Prostate gland (tissue), 2 donors: ENCODE measurements around the gene CCDC188. TPM values are rescaled to one million over a fixed set of nuclear protein-coding genes. Genes with fewer than 3 reads are reported as not detected.

Experiments
- DNase-seq: peaks from one replicate; pipeline ENCODE4 v3.0.0-alpha.2; 2019; ENCODE audit warnings: low spot score
- H3K27ac ChIP-seq, 2 donors: fragments of 200-600 bp; sonication (generic); 2 replicates each; pipeline ENCODE4 v1.5.1; 2017 to 2019
- H3K27me3 ChIP-seq: fragments of 200-600 bp; sonication (generic); replicated peaks from 2 replicates; pipeline ENCODE4 v1.5.1; 2019; ENCODE audit not compliant: insufficient read depth
- H3K36me3 ChIP-seq, 2 donors: fragments of 200-600 bp; sonication (generic); 1 replicate in 1 of 2; 2 replicates in 1 of 2; pipeline versions ENCODE4 v1.5.1 to v1.8.1; 2017 to 2019
- H3K4me1 ChIP-seq: fragments of 200-600 bp; sonication (generic); replicated peaks from 2 replicates; pipeline ENCODE4 v1.5.1; 2019
- H3K4me3 ChIP-seq, 2 donors: fragments of 200-600 bp; sonication (generic); 2 replicates each; pipeline ENCODE4 v1.5.1; 2017 to 2019
- H3K9me3 ChIP-seq: fragments of 200-600 bp; sonication (generic); 2 replicates; pipeline ENCODE4 v1.5.1; 2017
- POLR2A ChIP-seq: fragments of 450-650 bp; IDR thresholded peaks from one replicate; pipeline ENCODE4 v1.6.1; 2016; ENCODE audit warnings: antibody characterized with exemption, mild to moderate bottlenecking
- POLR2AphosphoS5 ChIP-seq: sonication (generic); formaldehyde crosslinking; IDR thresholded peaks from one replicate; pipeline ENCODE4 v1.6.1; 2017; ENCODE audit warnings: antibody characterized with exemption
- WGBS: methylation state at CpG from one replicate; pipeline ENCODE4 v1.1.5; 2018; 5-methylcytosine and 5-hydroxymethylcytosine counted together
- intact Hi-C: fragments of 100-400 bp; cut with DNase I; formaldehyde crosslinking; loops from one replicate; pipeline ENCODE4 v1.14.2; 2022
- total RNA-seq, 2 donors: library from RNA; depleted of rRNA; stranded (reverse); fragments of >200 nt; gene quantifications; one replicate each; pipeline ENCODE4 v1.1.0, GENCODE V29; 2016
- TF ChIP-seq, protein P1 (sequence below), 4 experiments: fragments of 200-600 bp in 2 of 4; fragments of 450-650 bp in 2 of 4; sonication (generic) in 2 of 4; IDR thresholded peaks; 1 replicate in 3 of 4; 2 replicates in 1 of 4; pipeline ENCODE4 v1.5.1; 2016 to 2019; ENCODE audit warnings: antibody characterized with exemption in 4 of 4, mild to moderate bottlenecking in 2 of 4, moderate library complexity in 2 of 4

Gene CCDC188
- total RNA-seq, 2 donors from 2014 or later: 1.2 TPM; not detected in 1

DNA sequence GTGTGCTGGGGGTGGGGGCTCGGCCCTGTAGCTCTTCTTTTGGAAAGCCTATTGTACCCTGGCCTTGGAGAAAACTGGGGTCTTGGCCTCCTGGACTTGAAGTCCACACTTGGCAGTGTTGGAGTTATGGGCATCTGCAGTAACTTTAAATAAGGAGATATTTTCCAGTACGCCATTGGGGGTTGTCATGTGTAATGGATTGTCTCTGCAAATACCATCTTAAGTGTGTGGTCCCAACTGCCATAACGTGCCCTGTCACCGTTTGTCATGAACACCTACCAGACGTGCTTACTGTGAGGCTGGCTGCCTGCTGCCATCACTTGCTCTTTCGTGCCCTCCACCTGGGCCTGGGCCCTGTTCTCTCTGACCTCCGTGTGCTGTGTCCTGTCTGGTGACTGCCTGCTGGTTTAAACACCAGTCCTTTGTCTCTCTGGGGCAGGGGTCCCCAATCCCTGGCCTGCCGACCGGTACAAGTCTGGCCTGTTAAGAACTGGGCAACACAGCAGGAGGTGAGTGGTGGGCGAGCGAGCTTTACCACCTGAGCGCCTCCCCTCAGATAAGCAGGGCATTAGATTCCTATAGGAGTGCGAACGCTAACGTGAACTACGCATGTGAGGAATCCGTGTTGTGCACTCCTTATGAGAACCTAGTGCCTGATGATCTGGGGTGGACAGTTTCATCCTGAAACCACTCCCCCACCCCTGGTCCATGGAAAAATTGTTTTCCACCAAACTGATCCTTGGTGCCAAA, 22.8 kb downstream of the CCDC188 start:
- TF ChIP-seq POLR2A: no peak
- TF ChIP-seq, protein P1, sequence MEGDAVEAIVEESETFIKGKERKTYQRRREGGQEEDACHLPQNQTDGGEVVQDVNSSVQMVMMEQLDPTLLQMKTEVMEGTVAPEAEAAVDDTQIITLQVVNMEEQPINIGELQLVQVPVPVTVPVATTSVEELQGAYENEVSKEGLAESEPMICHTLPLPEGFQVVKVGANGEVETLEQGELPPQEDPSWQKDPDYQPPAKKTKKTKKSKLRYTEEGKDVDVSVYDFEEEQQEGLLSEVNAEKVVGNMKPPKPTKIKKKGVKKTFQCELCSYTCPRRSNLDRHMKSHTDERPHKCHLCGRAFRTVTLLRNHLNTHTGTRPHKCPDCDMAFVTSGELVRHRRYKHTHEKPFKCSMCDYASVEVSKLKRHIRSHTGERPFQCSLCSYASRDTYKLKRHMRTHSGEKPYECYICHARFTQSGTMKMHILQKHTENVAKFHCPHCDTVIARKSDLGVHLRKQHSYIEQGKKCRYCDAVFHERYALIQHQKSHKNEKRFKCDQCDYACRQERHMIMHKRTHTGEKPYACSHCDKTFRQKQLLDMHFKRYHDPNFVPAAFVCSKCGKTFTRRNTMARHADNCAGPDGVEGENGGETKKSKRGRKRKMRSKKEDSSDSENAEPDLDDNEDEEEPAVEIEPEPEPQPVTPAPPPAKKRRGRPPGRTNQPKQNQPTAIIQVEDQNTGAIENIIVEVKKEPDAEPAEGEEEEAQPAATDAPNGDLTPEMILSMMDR (IDR thresholded peaks at IDR 0.05): no peak
- TF ChIP-seq POLR2AphosphoS5: no peak
- no peak for DNase-seq
- 78% methylated on average over 17 of the region's 17 CpGs for WGBS
- Histone ChIP-seq H3K27ac (no peak overlapping the region), H3K9me3 (no peaks in the 10 kb centered on the region), H3K4me1 (peaks cover 7% of the 10 kb centered on the region), H3K36me3 (peaks cover 0 to 3% of the 10 kb centered on the region in 2 donors), H3K4me3 (no peak overlapping the region), H3K27me3 (no peaks in the 10 kb centered on the region)
- intact Hi-C loops: no loop called here

DNA sequence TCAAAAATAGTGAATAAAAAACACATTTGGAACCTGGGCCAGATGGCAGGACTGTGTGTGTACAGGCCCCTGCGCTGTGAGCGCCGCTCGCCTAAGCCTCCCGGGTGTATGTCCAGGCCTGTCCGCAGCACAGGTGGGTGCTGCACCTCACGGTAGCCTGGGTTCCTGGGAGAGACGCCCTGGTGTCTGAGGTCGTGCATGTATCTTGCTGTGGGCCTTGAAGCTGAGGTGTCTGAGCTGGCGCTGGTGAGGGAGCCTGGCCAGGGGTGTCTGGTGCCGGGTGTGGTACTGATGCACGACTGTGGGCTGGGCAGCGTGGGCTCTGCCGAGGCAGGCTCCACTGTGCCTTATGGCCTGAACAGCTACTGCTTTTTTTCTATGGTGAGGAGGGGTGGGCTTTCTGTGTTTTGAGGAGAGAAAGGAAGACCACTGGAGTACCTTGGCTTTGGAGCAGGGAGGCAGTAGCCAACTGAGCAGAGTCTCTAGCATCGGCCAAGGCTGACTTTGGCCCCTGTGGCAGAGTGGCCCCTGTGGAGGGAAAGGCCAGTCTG, 23.5 kb downstream of the CCDC188 start:
- peaks cover 0 to 3% of the 10 kb centered on the region in 2 donors for H3K36me3 ChIP-seq
- WGBS: 78% methylated on average over 15 of the region's 15 CpGs
- TF ChIP-seq POLR2A (no peak), POLR2AphosphoS5 (no peak)
- TF ChIP-seq, protein P1 (IDR thresholded peaks at IDR 0.05): no peak
- no peak for DNase-seq
- H3K4me1 ChIP-seq: peaks cover under 1% of the 10 kb centered on the region
- no peak overlapping the region for H3K4me3 ChIP-seq
- H3K27ac ChIP-seq: no peak overlapping the region
- no peaks in the 10 kb centered on the region for H3K27me3 ChIP-seq
- H3K9me3 ChIP-seq: no peaks in the 10 kb centered on the region
- intact Hi-C loops: no loop called here

GRCh38 chr22:20126284-20127029, 24.4 kb downstream of the CCDC188 start:
- no peak for TF ChIP-seq POLR2A
- TF ChIP-seq, protein P1 (IDR thresholded peaks at IDR 0.05): no peak
- TF ChIP-seq POLR2AphosphoS5: no peak
- Histone ChIP-seq H3K4me1 (no peaks in the 10 kb centered on the region), H3K27me3 (no peaks in the 10 kb centered on the region), H3K9me3 (no peaks in the 10 kb centered on the region), H3K4me3 (no peak overlapping the region), H3K27ac (no peak overlapping the region), H3K36me3 (peaks cover 0 to 3% of the 10 kb centered on the region in 2 donors)
- WGBS: 80% methylated on average over 19 of the region's 19 CpGs
- DNase-seq: no peak
- intact Hi-C loops: no loop called here

DNA sequence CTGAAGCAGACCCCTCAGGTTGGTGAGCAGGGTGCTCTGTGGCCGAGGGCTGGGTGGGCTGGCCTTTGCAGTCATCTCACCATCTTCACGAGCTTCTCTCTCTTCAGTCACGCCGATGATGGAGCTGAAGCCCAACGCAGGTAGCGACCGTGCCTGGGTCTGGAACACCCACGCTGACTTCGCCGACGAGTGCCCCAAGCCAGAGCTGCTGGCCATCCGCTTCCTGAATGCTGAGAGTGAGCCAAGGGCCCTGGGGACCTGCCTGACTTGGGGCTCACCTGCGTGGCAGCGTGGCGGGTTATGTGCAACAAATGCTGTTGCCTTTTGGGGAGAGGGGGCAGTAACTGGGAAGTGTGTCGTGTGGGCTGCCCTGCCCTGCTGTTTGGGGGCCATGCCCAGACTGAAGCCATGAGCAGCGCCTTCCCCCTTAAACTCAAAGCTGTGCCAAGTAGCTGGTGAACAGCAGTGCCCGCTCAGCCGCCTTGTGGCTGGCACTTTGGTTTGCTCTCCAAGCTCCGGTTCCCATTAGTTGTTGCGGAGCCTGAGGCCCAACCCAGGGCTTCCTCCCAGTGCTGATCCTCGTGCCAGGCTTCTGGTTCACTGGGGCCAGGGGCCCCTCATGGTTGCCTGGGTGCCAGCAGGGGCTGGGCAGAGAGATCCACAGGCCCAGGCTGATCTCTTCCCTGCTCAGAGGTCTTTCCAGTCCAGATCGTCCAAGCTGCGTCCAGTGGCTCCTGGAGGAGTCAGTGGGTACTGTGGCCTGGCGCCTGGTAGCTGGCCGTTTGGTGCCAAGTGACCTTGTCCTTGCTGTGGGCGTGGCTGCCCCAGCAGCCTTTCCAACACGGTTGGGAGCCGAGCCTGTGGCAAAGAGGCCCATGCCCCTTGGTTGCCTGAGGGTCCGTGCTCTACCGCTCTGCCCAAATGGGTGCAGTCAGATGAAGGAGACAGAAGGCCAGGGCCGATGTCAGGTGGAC, 25.4 kb downstream of the CCDC188 start:
- intact Hi-C loops: no loop called here
- Histone ChIP-seq H3K4me3 (no peak overlapping the region), H3K27me3 (no peaks in the 10 kb centered on the region), H3K27ac (no peak overlapping the region), H3K4me1 (no peaks in the 10 kb centered on the region), H3K36me3 (peaks cover 0 to 3% of the 10 kb centered on the region in 2 donors), H3K9me3 (no peaks in the 10 kb centered on the region)
- 85% methylated on average over 32 of the region's 32 CpGs for WGBS
- TF ChIP-seq POLR2A (no peak), POLR2AphosphoS5 (no peak)
- TF ChIP-seq, protein P1 (IDR thresholded peaks at IDR 0.05): no peak
- DNase-seq: no peak
